NB4 (cell line): ENCODE results near the gene RGS9.
A peak's percentile ranks its signal among the peaks of the same experiment; 100 is the strongest.
"Not testable (repeated sequence)": the region's sequence is repeated elsewhere in the genome, so short reads cannot be mapped to it uniquely, and the experiment has no call there.

Experiments
- DNase-seq: peaks from one replicate; pipeline ENCODE4 v3.0.0; 2010; ENCODE audit warnings: low read depth
- H3K4me3 ChIP-seq: one replicate; pipeline ENCODE4 v1.5.1; 2011; ENCODE audit warnings: mild to moderate bottlenecking, low read depth, low read length, moderate library complexity
- MYC ChIP-seq: IDR thresholded peaks from 2 replicates; pipeline ENCODE4 v1.6.1; 2011; ENCODE audit warnings: low read depth, low read length
- POLR2A ChIP-seq: IDR thresholded peaks from 2 replicates; pipeline ENCODE4 v1.6.1; 2011; ENCODE audit warnings: mild to moderate bottlenecking; ENCODE audit not compliant: insufficient read length; ENCODE audit errors: extremely low read depth
- TF ChIP-seq, protein P1 (sequence below): IDR thresholded peaks from 2 replicates; pipeline ENCODE4 v1.6.1; 2011; ENCODE audit warnings: low read depth, low read length
- TF ChIP-seq, protein P2 (sequence below): IDR thresholded peaks from one replicate; pipeline ENCODE4 v1.5.1; 2012; ENCODE audit warnings: low read depth, low read length

The RGS9 gene

DNA sequence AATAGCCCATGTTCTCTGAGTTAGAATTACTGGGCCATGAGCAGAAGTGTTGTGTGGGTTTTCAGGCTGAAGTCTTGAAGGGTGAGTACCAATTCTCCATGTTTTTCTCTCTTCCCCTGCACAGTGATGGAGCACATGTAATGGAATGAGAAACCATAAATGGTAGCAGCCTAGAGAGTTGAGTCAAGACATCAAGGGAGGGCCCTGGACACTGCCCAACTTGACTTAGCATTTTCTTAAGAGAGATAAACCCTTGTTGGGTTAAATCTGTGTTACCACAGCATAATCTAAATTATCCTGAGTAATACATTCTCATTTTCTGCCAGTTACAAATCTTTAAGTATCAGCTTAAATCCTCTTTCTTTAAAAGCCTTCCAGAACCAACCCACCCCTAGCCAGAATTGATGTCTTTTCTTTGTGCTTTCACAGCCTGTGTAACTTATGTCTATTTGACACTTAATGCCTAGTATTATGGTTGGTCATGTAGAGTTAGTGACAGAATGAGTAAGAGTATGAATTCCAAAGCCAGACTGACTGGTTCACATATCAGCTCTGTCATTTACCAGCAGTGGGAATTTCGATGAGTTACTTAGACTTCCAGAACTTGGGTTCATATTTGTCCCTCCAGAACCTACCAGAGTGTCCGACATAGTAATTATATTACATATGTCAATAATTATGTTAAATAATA, 27.0 kb upstream of the RGS9 start:
- TF ChIP-seq MYC: no peak
- TF ChIP-seq POLR2A: no peak
- TF ChIP-seq, protein P1, sequence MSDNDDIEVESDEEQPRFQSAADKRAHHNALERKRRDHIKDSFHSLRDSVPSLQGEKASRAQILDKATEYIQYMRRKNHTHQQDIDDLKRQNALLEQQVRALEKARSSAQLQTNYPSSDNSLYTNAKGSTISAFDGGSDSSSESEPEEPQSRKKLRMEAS: no peak
- TF ChIP-seq, protein P2, sequence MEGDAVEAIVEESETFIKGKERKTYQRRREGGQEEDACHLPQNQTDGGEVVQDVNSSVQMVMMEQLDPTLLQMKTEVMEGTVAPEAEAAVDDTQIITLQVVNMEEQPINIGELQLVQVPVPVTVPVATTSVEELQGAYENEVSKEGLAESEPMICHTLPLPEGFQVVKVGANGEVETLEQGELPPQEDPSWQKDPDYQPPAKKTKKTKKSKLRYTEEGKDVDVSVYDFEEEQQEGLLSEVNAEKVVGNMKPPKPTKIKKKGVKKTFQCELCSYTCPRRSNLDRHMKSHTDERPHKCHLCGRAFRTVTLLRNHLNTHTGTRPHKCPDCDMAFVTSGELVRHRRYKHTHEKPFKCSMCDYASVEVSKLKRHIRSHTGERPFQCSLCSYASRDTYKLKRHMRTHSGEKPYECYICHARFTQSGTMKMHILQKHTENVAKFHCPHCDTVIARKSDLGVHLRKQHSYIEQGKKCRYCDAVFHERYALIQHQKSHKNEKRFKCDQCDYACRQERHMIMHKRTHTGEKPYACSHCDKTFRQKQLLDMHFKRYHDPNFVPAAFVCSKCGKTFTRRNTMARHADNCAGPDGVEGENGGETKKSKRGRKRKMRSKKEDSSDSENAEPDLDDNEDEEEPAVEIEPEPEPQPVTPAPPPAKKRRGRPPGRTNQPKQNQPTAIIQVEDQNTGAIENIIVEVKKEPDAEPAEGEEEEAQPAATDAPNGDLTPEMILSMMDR: no peak
- no peak overlapping the region for H3K4me3 ChIP-seq
- DNase-seq: no peak

DNA sequence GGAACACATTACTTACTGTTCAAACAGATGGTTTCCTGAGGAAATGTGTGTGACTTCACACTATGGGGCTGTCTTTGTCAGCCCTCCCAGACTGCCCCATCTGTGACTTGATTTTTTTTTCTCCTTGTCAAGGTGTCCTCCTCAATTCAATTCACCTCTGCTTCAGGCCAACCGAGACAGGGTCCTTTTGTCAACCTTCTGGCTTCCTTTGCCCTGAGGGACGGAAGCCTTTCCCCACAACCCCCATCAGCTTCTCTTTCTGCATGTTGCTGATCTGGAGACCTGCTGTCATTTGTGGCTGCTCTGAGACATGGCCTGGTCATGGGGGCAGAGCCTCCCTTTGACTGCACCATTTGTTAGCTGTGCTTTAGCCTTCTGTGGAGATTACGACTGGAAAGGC, 21.3 kb upstream of the RGS9 start:
- no peak for DNase-seq
- TF ChIP-seq, protein P2: no peak
- TF ChIP-seq MYC (no peak), POLR2A (no peak)
- TF ChIP-seq, protein P1: no peak
- no peak overlapping the region for H3K4me3 ChIP-seq

DNA sequence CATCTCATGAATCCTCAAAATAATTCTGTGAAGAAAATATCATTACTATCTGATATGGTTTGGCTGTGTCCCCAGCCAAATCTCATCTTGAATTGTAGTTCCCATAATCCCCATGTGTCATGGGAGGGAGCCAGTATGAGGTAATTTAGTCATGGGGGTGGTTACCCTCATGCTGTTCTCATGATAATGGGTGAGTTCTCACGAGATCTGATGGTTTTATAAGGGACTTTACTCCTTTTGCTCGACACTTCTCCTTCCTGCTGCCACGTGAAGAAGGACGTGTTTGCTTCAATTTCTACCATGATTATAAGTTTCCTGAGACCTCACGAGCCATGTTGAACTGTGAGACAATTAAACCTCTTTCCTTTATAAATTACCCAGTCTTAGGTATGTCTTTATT, 20.7 kb upstream of the RGS9 start:
- DNase-seq, H3K4me3 ChIP-seq: not testable (repeated sequence)

DNA sequence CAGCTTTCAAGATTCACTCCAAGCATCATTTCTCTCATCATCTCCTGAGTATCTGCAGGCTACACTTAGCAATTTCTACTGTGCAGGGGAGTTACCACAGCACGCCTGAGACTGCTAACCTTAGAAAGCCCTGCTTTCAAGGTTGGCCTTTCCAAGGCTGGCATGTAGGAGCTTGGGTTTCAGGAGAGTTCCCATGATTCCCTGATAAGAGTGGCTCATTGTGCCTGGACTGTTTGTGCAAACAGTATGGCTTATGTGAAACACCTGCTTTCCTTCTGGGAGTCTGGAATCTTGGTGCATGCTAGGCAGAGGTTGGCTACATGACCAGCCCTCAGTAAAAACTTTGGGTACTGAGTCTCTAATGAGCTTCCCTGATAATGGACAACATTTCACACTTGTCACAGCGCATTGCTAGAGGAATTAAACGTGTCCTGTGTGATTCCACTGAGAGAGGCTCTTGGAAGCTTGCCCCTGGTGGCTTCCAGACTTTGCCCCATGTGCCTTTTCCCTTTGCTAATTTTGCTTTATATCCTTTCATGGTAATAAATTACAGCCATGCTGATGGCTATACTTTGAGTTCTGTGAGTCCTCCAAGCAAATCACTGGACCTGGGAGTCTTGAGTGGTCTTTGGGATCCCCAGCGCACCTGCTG, 19.7 kb upstream of the RGS9 start:
- TF ChIP-seq, protein P1: no peak
- TF ChIP-seq MYC (no peak), POLR2A (no peak)
- TF ChIP-seq, protein P2: no peak
- DNase-seq: no peak
- no peak overlapping the region for H3K4me3 ChIP-seq

DNA sequence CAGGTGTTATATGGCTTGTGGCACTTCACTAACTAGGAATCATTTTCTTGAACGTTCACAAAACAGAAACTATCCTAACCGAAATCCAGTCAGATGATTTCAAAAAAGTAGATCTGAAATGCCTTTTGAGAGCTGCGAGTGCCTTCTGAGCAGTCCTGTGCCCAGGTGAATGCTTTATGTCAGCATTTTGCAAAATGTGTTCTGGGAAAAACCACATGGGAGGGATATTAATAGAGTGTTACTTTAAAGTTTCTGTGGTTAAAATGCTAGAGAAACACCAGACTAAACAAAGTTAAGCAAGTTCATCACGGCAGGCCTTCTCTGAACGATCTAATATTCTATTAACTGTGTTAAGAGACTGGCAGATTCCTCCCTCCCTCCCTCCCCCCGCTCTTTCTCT, 15.8 kb upstream of the RGS9 start:
- DNase-seq: no peak
- TF ChIP-seq POLR2A: no peak
- TF ChIP-seq, protein P1: no peak
- TF ChIP-seq, protein P2: no peak
- TF ChIP-seq MYC: no peak
- H3K4me3 ChIP-seq: no peak overlapping the region

DNA sequence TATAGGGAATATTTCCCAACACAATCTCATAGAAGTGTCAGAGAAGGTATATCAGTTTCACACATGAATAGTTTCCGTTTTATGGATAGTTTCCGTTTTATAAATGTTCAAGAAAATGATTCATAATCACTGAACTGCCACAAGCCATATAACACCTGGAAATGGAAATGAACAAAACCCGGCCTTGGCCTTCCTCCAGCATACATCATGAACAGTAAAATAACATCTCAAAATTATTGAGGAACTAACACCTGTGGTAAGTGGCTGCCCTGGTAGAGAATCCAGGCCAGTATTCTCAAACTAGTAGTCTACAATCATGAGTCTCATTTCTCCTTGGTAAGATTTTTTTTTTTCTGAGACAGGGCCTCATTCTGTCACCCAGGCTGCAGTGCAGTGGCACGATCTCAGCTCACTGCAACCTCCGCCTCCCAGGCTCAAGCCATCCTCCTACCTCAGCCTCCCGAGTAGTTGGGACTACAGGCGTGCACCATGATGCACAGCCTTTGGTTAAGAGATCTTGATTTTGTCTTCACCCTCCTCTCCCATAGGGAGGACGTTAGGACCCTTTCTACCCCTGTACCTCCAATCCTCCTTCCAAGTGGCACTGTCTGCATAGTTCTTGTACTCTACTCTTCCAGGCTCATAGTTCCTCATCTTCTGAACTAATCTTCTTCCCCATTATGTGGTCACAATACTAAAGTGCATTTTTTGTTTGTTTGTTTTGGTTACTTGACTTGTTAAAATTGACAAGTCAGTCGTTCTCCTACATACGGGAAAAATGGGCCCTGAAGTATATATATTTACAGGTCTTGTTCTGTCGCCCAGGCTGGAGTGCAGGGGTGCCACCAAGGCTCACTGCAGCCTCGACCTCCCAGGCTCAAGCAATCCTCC, 15.0 kb upstream of the RGS9 start:
- peak overlapping the region; percentile 61 for H3K4me3 ChIP-seq
- DNase-seq: no peak
- TF ChIP-seq, protein P2: no peak
- TF ChIP-seq MYC: no peak
